Parietal lobe (tissue), 2 donors: Measurements from ENCODE around the gene XIAP. TPM values are rescaled to one million over a fixed set of nuclear protein-coding genes. Genes with fewer than 3 reads are reported as not detected.

Experiments
- small RNA-seq: library from RNA; depleted of rRNA; stranded (forward); fragments of <200 nt; gene quantifications from one replicate; pipeline ENCODE3, GENCODE V24; 2014; ENCODE audit warnings: low replicate concordance
- total RNA-seq: library from RNA; depleted of rRNA; stranded (reverse); fragments of >200 nt; gene quantifications from one replicate; pipeline ENCODE4 v1.2.3, GENCODE V29; 2014

Gene XIAP
- 62.3 TPM for total RNA-seq

DNA sequence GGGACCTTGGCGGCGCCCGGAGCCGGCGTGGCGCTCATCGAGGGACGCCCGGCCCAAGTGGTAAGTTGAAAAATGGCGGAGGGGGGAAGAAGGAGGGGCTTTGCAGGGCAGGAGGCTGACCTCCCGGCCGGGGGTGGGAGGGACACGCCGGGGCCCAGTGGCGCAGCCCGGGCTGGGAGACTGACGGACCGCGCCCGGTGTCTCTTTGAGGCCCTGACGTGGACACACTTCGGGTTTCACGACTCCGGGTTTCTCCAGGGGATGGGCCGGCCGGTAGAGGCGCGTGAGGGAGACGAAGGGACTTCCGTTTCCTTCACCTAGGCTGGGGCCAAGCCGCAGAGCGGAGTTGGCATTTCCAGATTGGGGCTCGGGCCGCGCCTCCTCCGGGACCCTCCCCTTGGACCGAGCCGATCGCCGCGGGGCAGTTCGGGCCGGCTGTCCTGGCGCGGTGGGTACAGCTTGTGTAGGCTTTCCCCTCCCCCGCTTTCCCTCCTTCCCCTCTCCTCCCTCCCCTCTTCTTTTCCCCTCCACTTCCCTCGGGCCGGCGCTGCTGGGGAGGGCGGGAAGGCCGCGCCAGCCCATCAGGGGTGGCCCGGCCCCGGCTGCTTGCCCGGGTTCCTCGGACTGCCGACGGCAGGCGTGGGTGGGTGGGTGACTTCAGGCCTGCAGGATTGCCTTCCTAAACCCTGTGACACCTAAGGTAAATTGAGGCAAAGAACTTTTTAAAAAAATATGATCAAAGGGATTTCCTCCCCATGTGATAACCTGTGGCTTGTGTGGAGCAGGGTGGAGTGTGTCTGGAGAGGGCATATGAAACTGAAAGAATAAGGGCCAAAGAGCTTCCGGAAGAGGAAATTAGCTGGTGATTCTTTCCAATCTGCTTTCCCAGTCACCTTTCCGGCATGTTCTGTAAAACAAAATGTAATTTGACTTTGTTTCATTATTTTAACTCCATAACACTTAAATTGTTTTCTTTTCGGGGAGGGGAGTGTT is at the start of gene XIAP:
TSS of gene XIAP (plus strand) at position 208 of the 993 bp plus-strand sequence. CDS start 25,610 bp downstream, outside the sequence.

DNA sequence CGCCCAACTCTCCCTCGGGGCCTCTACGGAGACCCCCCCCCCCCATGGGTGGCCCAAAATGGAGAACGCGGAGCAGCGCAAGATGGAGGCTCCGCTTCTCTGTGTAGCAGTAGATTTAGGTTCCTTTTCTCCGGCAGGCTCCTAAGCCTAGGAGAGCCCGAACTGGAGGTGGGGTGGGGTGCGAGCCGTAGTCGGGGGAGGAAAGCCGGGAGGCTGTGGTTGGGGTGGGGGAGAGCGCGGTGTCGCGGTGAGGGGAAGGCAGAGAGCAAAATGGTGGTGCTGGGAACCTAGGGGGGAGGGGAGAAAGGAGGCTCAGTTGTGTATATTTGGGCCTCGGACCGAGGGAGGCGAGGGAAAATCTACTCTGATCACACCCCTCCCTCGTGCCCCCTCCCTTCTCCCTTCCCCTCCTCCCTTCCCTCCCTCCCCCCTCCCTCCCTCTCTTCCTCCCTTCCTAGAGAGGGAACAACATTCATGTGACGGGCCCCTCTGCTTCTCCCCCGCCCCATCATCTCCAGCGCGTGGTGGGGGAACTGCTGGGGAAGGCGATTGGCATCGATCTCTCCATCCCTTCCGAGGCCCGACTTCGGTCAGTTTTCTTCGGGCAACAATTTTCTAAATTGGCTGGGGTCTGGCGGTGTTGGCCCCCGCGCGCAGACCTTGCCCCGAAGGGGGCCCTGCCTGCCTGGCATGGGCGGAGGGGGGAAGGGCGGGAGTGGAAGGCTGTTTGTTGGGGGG is 101.6 kb downstream of the XIAP start, which contains the start of gene STAG2:
TSS of gene STAG2 (plus strand) at position 439 of the 738 bp plus-strand sequence. CDS start 60,922 bp downstream, outside the sequence.

Small RNA genes within 50 kb of the gene (small RNA-seq; reads per million reads assigned to genes)
- gene RF00019 = not detected
- not detected for gene RN7SL190P
- not detected for gene RNU6-122P

Other genes with a start within 250 kb of the XIAP start
- gene THOC2, start 127.0 kb upstream of the XIAP start, total RNA-seq = 143 TPM
- 136 TPM for gene STAG2, start 101.7 kb downstream of the XIAP start, total RNA-seq